ENCODE data around the gene MARS1.

MARS1 gene

DNA sequence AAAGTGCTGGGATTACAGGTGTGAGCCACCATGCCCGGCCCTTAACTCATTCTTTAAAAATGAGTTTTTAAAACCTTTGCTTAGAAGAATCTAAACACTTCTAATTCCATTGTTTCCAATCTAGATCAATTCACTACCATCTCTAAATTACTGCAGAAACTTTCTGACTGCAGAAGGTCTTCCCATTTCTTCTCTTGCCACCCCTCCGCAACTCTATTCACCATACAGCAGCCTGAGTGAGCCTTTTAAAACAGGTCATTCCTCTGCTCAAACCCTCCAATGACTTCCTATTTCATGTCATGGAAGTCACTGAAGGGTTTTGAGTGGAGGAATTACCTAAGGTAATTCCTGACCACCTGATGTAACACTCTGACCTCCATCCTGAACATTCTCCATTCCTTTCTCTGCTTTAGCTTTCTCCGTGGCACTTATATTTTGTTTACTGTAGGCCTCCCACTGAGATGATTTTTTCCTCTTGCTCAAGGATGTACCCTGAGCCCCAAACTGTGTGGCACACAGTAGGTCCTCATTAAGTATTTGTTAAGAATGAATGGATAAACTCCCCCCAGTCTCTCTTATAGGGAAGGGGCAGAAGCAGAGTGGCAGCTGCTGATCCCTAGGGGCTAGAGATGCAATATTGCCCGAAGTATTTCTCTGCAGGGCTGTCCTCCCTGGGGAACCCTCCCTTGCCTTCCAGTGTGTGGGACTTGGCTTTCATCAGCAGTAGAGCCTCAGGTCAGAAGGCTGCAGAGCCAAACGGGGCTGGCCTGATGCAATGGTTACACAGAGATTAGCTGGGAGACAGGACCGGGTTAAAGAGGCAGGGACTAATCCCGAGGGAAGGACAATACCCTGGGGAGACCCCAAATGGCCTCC, 31.3 kb downstream of the MARS1 start:
- no peak for DNase-seq

DNA sequence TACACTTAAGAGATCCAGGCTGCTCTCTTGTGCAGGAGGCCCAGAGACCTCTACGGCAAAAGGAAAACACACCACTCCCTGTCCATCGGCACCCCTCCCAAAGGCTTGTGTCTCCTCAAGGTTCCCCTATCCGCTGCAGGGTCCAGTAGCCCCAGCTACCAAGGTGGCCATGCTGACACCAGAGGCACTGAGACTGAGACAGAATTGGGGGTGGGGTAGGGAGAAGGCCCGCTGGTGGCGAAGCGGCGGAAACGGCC, 31.9 kb downstream of the MARS1 start:
- DNase-seq, result peak; percentile 35

DNA sequence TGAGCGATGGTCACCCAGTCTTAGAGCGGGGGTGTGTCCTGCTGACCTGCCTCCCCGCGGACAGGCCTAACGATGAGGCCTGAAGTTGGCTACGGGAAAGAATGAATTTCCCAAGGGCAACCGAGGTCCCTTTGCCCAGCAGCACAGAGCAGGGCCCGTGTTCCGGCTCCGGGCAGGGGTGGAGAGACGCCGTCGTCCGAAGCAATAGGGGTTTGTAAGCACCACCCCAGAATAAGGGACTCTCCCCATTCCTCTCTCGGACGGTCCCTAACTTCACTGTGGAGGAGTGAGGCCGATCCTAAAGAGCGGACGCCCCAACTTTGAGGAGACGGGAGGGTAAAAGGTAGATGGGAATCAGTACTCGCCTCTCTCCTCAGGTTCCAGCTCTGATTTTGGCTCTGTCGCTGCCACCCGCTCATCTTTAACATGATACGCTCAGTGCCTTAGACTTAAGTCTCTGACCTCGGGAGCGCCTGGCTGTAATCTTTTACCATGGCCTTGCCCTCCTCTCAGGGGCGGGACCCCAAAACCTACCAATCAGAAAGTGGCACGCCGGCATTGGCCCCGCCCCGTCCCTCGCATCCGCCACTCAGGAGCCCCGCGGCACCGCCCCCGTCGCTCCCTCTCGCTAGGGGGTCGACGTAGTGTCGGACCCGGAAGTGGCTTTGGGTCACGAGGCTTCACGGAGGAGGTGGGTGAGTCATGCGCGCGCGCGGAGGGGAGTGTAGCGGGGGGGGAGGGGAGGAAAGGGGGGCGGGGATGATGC, 32.4 kb downstream of the MARS1 start, which contains the start of gene DDIT3:
TSS of gene DDIT3 (minus strand) at position 462 of the 766 bp plus-strand sequence. CDS start 3,108 bp downstream, outside the sequence.
- peak; percentile 99 for DNase-seq

DNA sequence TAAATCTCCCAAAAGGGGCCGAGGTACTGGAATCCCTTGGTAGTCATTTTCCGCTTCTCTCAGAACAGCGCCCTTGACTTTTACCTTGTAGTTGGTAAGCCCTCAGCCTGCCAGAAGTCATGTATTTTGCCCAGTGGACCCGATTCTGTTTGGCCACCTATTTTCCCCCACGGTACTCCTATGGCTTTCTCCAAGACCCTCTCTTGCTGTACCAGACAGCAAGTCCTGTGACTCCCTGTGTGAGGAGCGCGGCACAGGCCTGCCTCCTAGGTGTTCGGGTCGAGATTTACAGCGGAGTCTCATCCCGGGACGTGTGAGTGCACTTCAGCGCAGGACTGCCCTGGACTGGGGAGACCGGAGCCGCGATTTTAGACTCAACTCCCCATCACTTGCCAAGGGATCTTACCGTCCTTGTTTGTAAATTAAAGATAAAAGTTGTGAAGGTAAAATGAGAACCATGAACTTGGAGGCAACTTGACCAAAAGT, 33.7 kb downstream of the MARS1 start:
- DNase-seq, result peak; percentile 27

DNA sequence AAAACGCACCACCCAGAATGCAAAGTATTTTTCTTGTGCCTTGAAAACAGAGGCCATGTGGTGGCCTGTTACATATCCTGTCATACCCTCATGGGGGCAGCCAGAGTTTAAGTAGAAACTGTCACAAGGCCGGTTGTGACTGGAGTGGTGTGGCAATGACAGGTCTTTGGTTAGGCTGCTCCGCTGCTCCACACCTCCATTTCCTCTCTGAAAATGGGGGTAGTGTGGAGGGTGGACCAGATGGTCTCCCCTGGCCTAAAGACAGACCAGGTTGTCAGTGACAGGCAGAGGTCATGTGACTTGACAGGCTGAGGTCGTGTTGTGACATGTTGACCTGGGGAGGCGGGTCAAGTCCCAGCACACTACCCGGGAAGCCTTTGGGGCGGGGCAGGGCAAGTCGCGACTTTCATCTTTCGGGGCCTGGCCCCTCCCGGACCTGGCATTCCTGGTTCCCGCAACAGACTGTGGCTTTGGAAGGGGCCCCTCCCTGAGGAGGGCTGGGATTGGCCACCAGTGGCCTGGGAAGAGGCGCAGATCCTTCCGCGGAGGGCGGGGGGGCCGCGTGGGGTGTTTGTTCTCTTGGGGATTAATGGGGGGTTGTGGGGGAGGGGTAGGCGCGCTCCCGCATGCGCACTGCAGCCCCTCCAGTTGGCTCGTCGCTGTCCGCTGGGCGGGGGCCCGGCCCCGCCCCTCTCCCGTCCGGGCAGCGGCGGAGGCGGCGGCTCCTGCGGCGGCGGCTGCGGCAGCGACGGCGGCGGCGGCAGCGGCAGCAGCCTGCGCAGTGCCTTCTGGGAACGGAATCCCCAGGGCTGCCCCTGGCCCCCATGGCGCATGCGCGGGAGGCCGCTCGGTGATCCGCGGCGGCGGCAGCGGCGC, 34.4 kb downstream of the MARS1 start, which contains the start of gene MBD6:
TSS of gene MBD6 (plus strand) at position 814 of the 876 bp plus-strand sequence. CDS start 1,480 bp downstream, outside the sequence.
- peak; percentile 88 for DNase-seq

DNA sequence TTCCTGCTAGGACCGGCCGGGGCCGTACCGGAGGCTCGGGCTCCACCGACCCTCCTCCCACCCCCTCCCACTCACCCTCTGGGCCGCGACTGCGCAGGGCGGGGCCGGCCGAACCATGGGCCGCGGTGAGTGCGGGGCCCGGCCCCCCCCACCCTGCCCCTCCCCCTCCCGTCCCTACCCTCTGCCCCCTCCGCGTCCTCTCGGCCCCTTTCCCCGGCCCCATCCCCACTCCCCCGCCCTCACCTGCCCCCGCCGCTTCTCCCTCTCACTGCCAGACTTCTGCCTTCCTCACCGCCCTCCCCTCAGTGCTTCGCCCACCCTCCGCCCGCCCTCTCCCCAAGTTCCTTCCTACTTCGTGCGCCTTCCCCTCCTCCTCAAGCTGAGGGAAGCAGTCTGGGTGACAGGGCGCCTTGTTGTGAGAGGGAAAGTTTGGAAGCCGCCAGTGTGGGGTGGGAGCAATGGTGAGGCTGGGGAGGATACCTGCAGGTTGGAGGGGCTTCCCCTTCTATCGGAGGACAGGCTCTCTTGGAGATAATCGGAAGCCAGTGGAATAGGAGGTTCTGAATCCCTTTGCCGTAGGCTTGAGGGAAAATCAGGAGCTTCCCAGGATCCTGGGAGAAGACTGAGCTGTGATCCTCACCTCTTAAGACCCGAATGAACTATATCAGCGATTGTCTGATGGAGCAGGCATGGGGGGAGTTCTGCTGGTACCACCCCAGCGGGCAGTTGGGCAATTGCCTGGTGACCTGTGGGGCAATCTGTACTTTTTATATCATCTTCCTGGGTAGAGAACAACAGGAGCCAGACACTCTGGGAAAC, 35.2 kb downstream of the MARS1 start:
- DNase-seq, result peak; percentile 51

DNA sequence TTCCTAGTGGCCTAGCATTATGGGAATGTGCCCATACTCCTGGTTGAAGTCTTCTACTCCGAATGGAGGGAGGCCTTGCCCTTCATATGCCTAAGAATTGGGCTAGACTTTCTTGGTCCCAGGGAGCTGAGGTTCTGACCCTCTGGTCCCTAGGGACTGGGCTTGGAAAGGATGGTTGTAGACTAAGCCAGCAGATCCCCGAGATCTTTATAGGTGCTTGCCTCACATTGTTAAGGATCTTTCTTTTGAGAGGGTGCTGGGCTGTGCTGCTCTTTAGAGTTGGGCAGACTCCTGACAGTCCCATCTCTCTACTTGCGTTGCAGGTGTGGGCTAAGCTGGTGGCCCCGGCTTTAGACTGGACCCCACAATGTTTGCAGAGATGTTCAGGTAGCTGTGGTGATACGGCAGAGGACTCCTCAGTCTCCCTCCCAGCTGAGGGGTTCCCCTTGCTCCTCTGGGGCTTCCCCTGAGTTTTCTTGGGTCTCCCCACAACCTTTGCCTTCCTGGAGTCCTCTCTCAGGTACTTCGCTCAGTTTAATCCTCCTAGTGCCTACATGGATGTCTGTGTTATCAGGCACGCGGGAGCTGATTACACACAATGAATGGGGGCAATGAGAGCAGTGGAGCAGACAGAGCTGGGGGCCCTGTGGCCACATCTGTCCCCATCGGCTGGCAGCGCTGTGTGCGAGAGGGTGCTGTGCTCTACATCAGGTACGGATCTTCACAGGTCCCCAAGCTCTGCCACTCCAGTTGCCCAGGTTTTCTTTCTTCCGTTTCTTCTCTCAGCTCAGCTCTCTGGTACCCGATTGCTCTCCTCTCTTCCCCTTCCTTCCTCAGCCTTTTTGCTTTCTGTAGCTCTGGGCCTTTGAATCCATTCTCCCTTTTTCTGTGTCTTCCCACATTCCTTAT, 36.1 kb downstream of the MARS1 start:
- DNase-seq, result no peak

DNA sequence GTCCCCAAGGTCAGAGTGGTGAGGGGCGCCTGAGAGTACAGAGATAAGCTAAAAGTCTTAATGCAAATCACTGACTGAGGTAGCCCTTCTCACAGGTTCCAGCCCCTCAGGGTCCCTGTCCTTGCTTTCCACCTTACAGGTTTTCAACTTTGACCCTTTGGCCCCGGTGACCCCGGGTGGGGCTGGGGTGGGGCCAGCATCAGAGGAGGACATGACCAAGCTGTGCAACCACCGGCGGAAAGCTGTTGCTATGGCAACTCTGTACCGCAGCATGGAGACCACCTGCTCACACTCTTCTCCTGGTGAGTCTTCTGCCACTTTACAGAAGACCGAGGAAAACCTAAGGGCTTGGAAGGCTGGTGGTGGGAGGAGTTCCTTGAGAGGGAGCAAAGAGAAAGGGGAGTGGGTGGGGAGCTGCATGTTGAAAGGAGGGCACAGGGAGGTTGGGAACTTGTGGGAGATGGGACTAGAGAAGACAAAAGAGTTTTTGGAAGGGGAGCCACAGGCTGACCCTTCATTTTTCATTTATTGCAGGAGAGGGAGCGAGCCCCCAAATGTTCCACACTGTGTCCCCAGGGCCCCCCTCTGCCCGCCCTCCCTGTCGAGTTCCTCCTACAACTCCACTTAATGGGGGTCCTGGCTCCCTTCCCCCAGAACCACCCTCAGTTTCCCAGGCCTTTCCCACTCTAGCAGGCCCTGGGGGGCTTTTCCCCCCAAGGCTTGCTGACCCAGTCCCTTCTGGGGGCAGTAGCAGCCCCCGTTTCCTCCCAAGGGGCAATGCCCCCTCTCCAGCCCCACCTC, 37.1 kb downstream of the MARS1 start:
- no peak for DNase-seq

DNA sequence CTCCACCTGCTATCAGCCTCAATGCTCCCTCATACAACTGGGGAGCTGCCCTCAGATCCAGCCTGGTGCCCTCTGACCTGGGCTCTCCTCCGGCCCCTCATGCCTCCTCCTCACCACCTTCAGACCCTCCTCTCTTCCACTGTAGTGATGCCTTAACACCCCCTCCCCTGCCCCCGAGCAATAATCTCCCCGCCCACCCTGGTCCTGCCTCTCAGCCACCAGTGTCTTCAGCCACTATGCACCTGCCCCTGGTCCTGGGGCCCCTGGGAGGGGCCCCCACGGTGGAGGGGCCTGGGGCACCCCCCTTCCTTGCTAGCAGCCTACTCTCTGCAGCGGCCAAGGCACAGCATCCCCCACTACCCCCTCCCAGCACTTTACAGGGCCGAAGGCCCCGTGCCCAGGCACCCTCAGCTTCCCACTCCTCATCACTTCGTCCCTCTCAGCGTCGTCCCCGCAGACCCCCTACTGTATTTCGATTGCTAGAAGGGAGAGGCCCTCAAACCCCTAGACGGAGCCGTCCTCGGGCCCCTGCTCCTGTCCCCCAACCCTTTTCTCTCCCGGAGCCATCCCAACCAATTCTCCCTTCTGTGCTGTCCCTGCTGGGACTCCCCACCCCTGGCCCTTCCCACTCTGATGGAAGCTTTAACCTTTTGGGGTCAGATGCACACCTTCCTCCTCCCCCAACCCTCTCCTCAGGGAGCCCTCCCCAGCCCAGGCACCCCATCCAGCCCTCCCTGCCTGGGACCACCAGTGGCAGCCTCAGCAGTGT, 37.9 kb downstream of the MARS1 start:
- no peak for DNase-seq

DNA sequence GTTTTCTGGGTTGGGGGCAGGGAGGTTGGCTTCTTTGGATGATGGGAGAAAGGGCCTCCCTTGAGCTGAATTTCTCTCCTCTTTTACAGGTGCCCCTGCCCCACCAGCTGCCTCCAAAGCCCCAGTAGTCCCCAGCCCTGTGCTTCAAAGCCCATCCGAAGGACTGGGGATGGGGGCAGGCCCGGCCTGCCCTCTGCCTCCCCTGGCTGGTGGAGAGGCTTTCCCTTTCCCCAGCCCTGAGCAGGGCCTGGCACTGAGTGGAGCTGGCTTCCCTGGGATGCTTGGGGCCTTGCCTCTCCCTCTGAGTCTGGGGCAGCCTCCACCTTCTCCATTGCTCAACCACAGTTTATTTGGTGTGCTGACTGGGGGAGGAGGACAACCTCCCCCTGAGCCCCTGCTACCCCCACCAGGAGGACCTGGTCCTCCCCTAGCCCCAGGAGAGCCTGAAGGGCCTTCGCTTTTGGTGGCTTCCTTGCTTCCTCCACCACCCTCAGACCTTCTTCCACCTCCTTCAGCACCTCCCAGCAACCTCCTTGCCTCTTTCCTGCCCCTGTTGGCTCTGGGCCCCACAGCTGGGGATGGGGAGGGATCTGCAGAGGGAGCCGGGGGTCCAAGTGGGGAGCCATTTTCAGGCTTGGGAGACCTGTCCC, 38.7 kb downstream of the MARS1 start:
- DNase-seq, result no peak

DNA sequence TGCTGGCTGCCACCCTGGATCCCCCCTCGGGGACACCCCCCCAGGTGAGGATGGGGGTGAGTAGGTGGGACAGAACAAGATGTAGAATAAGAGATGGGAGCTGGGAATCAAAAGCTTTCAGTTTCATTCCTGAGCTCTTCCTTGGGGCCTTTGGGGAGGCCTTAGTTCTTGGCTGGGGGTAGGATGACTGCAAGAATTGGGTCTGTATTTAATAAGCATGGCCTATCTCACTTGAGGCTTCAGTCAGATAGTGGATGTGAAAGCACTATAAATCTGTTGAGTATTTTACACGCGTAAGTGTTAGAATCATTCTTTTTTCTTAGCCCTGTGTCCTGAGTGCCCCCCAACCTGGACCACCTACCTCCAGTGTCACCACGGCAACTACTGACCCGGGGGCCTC, 39.3 kb downstream of the MARS1 start:
- DNase-seq, result no peak

DNA sequence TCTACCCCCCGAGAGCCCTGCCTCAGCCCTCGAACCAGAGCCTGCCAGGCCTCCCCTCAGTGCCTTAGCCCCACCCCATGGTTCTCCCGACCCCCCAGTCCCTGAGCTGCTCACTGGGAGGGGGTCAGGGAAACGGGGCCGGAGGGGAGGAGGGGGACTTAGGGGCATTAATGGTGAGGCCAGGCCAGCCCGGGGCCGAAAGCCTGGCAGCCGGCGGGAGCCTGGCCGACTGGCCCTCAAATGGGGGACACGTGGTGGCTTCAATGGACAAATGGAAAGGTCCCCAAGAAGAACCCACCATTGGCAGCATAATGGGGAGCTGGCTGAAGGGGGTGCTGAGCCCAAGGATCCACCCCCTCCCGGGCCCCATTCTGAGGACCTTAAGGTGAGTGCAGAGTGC, 40.3 kb downstream of the MARS1 start:
- no peak for DNase-seq

DNA sequence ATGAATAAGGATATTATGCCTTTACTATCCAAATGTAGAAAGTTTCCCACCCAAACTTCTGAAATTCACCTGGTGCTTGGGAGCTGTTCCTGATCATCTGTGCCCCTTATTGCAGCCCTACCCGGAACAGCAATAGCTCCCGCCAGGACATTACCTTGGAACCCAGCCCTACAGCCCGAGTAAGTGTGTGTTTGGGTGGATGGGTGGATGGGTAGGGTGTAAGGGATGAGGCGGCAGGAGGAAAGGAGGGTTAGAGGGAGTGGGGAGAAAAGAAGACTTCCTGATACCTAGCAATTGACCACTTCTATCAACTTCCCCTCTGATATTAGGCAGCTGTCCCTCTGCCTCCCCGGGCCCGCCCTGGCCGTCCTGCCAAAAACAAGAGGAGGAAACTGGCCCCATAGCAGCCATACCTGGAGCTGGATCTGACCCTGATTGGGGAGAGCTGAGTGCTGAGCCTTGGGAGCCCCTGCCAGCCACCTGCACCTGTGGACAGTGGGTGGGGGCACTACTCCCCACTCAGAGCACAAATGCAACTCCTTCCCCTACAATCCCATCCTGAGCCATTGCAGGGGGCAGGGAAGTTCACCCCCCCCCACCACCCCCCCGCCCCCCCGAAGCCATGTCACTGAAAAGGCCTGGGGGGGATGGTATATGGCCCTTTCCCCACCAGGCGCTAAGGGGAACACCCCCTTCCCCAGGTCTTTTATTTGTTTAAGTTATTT, 41.1 kb downstream of the MARS1 start:
- no peak for DNase-seq

DNA sequence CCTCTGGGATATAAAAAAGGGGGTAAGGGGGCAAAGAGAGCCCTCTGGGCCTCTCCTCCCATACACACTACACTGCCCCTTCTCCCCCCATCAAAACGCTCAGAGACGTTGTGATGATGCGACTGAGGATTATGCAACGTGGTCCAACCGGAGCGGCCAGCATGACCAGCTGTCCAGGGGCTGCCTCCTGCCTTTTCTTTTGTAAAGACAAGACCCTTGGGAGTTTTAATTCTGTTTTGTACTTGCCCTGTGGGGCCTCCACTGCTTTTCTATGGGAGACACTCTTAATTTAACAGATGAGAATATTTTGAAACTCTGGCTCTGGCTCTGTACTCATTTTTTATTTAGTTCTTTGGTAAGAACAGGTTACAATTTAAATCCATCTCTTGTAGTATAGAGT, 42.0 kb downstream of the MARS1 start:
- no peak for DNase-seq

DNA sequence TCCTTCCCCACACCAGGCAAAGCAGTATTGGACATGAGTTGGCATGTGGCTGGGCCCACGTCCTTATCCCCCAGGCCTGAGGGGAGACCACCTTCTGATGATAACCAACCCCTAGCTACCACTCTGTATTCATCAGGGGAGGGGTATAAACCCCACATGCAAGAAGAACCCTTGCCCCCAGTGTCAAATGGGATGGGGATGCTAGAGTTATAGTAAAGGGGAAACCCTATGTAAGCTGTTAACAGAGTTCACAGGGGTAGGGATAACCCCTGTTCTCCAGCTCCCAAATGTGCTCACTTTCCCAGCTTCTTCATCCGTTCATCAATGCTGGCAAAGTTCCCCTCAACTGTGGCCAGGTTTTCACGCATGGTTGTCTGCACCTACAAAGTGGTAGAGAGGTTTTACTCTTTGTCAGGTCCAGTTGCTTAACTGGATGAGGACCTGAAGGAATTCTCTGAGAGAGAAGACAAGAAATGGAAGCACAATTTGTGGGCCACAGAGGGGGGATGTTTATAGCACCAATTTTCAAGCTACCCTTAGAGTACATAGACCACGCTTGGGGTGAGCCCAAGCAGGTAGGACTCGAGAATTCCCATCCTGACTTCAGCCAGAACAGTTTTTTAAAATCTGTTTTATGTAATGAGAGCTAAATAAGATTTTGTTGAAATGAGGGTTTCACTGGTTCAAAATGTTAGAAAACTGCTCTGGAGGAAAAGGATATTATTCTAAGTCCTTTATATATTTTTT, 42.7 kb downstream of the MARS1 start:
- no peak for DNase-seq

DNA sequence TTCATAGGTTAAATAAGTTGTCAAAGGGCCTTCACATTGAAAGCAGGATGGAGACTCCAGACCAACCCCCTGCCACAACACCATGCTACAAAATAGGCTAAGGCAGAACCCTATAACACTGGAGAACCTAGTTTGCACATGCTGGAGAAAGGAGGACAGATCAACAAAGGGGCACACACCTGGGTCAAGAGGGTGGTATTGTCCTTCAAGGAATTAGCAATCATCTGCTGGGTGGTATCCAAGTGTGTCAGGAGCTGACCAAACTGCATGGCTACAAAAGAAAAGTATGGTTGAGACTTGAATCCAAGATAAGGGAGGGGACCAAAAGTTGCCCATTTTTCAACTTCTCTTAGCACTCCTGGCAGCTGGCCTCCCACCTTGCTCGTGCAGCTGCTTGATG, 44.0 kb downstream of the MARS1 start:
- DNase-seq, result no peak

DNA sequence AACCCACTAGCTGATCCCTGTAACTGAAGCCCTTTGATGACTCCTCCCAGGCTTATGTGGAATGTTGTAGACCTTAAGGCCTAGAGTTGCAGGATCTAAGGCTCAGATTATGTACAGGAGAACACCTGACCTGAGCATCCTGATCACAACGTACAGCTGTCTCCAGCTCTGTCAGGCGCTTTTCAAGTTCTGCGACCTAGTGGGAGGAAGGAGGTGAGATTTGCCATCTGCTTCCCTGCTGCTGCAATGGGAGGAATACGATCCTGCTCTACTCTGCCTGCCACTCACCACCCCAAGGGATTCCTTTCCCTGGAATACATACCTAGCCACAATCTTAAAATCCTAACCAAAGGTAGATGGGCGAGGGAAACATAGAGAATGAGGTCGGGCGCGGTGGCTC, 45.2 kb downstream of the MARS1 start:
- no peak for DNase-seq
